PC-3 (cell line): ENCODE data around the gene CEP128.

Source experiments
- EZH2 ChIP-seq: fragments of 300-600 bp; sonication (generic); IDR thresholded peaks from one replicate; pipeline ENCODE4 v1.6.1; 2017; ENCODE audit warnings: antibody characterized with exemption, mild to moderate bottlenecking, low read length; ENCODE audit not compliant: unreplicated experiment
- TF ChIP-seq, protein P1 (sequence below): fragments of 300-600 bp; sonication (generic); conservative IDR thresholded peaks from 2 replicates; pipeline ENCODE4 v1.5.1; 2017; ENCODE audit warnings: antibody characterized with exemption, low read depth, mild to moderate bottlenecking, low read length

DNA sequence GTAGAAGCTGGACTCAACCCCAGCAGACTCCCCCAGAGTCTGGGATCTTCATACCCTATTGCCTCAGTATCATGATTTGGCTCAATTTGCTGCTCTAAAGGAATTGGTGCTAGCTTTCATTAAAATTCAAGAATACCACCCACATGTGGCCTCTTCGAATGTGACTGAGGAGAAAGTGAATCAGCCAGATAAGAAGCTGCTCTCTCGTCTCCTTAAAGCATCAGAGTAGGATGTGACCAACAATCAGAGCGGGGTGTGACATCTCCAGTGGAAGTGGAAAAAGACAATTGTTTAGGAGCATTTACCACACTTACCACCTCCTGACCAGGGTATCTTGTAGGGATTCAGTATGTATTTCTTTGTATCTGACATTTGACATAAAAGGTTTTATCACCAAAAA is 452.0 kb downstream of the CEP128 start:
- no peak for TF ChIP-seq EZH2
- TF ChIP-seq, protein P1, sequence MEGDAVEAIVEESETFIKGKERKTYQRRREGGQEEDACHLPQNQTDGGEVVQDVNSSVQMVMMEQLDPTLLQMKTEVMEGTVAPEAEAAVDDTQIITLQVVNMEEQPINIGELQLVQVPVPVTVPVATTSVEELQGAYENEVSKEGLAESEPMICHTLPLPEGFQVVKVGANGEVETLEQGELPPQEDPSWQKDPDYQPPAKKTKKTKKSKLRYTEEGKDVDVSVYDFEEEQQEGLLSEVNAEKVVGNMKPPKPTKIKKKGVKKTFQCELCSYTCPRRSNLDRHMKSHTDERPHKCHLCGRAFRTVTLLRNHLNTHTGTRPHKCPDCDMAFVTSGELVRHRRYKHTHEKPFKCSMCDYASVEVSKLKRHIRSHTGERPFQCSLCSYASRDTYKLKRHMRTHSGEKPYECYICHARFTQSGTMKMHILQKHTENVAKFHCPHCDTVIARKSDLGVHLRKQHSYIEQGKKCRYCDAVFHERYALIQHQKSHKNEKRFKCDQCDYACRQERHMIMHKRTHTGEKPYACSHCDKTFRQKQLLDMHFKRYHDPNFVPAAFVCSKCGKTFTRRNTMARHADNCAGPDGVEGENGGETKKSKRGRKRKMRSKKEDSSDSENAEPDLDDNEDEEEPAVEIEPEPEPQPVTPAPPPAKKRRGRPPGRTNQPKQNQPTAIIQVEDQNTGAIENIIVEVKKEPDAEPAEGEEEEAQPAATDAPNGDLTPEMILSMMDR = no peak
